ENCODE results near the gene BLID. TPM values are rescaled to one million over a fixed set of nuclear protein-coding genes. Genes with fewer than 3 reads are reported as not detected.

The BLID gene
- total RNA-seq, 1 donor from 2014 or later = not detected

GRCh38 chr11:122159861-122160260, 43.8 kb upstream of the BLID start:
- no peak for ATAC-seq (ENCODE audit: low read depth)
- Mint-ChIP-seq H3K4me3 (no peak overlapping the region), H3K9me3 (no peaks in the 10 kb centered on the region), H3K27me3 (peaks cover 11% of the 10 kb centered on the region), H3K27ac (no peak overlapping the region), H3K4me1 (peaks cover 14% of the 10 kb centered on the region), H3K36me3 (ENCODE audit: low read depth) (no peaks in the 10 kb centered on the region)
- intact Hi-C loops (cut with micrococcal nuclease) = no loop called here
- TF ChIP-seq CTCF (IDR thresholded peaks at IDR 0.05) = no peak
- POLR2A ChIA-PET = no interaction called here
- no peak for DNase-seq
- CTCF ChIA-PET = no interaction called here

- no peak for ATAC-seq (ENCODE audit: low read depth)
- Mint-ChIP-seq H3K4me3 (no peak overlapping the region), H3K27me3 (peaks cover 9% of the 10 kb centered on the region), H3K4me1 (peaks cover 14% of the 10 kb centered on the region), H3K9me3 (no peaks in the 10 kb centered on the region), H3K27ac (no peak overlapping the region), H3K36me3 (ENCODE audit: low read depth) (no peaks in the 10 kb centered on the region)
- TF ChIP-seq CTCF (IDR thresholded peaks at IDR 0.05) = no peak
- CTCF ChIA-PET = no interaction called here
- DNase-seq = no peak
- intact Hi-C loops (cut with micrococcal nuclease) = no loop called here
- POLR2A ChIA-PET = no interaction called here
These were observed 43.2 kb upstream of the BLID start for GRCh38 chr11:122159173-122159721.

GRCh38 chr11:122158171-122158570, 42.2 kb upstream of the BLID start:
- Mint-ChIP-seq H3K9me3 (no peaks in the 10 kb centered on the region), H3K27me3 (peaks cover 12% of the 10 kb centered on the region), H3K27ac (no peak overlapping the region), H3K4me1 (peaks cover 14% of the 10 kb centered on the region), H3K36me3 (ENCODE audit: low read depth) (no peaks in the 10 kb centered on the region), H3K4me3 (no peak overlapping the region)
- TF ChIP-seq CTCF (IDR thresholded peaks at IDR 0.05) = no peak
- CTCF ChIA-PET = no interaction called here
- intact Hi-C loops (cut with micrococcal nuclease) = no loop called here
- POLR2A ChIA-PET = no interaction called here
- ATAC-seq (ENCODE audit: low read depth) (no peak), DNase-seq (no peak)

- H3K4me1 Mint-ChIP-seq = peaks cover 14% of the 10 kb centered on the region
- no peak for ATAC-seq (ENCODE audit: low read depth)
- H3K36me3 Mint-ChIP-seq (ENCODE audit: low read depth) = no peaks in the 10 kb centered on the region
- TF ChIP-seq CTCF (IDR thresholded peaks at IDR 0.05) = no peak
- H3K4me3 Mint-ChIP-seq = no peak overlapping the region
- no peak for DNase-seq
- H3K9me3 Mint-ChIP-seq = no peaks in the 10 kb centered on the region
- H3K27ac Mint-ChIP-seq = no peak overlapping the region
- intact Hi-C loops (cut with micrococcal nuclease) = no loop called here
- peaks cover 12% of the 10 kb centered on the region for H3K27me3 Mint-ChIP-seq
- CTCF ChIA-PET = no interaction called here
- POLR2A ChIA-PET = no interaction called here
These were observed 41.7 kb upstream of the BLID start for GRCh38 chr11:122157653-122158161.

- intact Hi-C loops (cut with micrococcal nuclease) = no loop called here
- DNase-seq = no peak
- H3K4me1 Mint-ChIP-seq = peaks cover 14% of the 10 kb centered on the region
- no peaks in the 10 kb centered on the region for H3K9me3 Mint-ChIP-seq
- no peak overlapping the region for H3K4me3 Mint-ChIP-seq
- TF ChIP-seq CTCF (IDR thresholded peaks at IDR 0.05) = no peak
- ChIA-PET POLR2A (no interaction called here), CTCF (no interaction called here)
- H3K36me3 Mint-ChIP-seq (ENCODE audit: low read depth) = no peaks in the 10 kb centered on the region
- H3K27ac Mint-ChIP-seq = no peak overlapping the region
- peaks cover 12% of the 10 kb centered on the region for H3K27me3 Mint-ChIP-seq
- ATAC-seq (ENCODE audit: low read depth) = no peak
These were observed 40.9 kb upstream of the BLID start for GRCh38 chr11:122156940-122157382.
